ENCODE data around the gene IREB2. TPM values are rescaled to one million over a fixed set of nuclear protein-coding genes. Genes with fewer than 3 reads are reported as not detected.

IREB2 gene
- total RNA-seq, 1 experiment from 2014 or later: 89.5 TPM

- no peak for TF ChIP-seq TCF7 (CRISPR knock-in tag; IDR thresholded peaks at IDR 0.05; ENCODE audit: low read depth)
These were observed 10.1 kb upstream of the IREB2 start (continued) for GRCh38 chr15:78427953-78428352.

DNA sequence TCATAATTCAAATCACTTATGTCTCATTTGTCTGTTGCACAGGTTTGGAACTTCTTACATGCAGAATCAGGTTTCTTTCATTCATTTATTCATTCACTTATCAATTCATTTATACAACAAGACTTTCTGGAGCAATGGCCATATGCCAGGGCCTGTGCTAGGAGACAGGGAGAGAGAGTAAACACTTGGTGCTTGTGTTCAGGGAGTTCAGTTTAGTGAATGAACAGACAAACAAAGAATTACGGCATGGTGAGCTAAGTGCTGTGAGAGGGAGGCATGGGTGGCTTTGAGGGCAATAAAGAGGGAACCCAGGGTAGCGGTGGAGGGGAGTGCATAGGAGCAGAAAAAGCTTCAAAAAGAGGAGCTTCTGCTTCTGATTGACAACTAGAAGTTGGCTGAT is 8.5 kb upstream of the IREB2 start:
- H3K4me1 Mint-ChIP-seq: no peaks in the 10 kb centered on the region
- ATAC-seq: no peak

More for the DNA sequence above, 8.5 kb upstream of the IREB2 start:
- Mint-ChIP-seq H3K36me3 (no peaks in the 10 kb centered on the region), H3K4me3 (no peak overlapping the region), H3K9me3 (peaks cover 11% of the 10 kb centered on the region), H3K27me3 (ENCODE audit: low read depth) (peaks cover 14% of the 10 kb centered on the region), H3K27ac (no peak overlapping the region)
- ChIA-PET CTCF (interaction anchor here (0.9 kb wide), 1 partner anchor 113 kb away, joined by 3 read pairs; no protein-coding TSS in a partner anchor), POLR2A (no interaction called here)
- DNase-seq (ENCODE audit: low spot score): no peak
- TF ChIP-seq, protein P1, sequence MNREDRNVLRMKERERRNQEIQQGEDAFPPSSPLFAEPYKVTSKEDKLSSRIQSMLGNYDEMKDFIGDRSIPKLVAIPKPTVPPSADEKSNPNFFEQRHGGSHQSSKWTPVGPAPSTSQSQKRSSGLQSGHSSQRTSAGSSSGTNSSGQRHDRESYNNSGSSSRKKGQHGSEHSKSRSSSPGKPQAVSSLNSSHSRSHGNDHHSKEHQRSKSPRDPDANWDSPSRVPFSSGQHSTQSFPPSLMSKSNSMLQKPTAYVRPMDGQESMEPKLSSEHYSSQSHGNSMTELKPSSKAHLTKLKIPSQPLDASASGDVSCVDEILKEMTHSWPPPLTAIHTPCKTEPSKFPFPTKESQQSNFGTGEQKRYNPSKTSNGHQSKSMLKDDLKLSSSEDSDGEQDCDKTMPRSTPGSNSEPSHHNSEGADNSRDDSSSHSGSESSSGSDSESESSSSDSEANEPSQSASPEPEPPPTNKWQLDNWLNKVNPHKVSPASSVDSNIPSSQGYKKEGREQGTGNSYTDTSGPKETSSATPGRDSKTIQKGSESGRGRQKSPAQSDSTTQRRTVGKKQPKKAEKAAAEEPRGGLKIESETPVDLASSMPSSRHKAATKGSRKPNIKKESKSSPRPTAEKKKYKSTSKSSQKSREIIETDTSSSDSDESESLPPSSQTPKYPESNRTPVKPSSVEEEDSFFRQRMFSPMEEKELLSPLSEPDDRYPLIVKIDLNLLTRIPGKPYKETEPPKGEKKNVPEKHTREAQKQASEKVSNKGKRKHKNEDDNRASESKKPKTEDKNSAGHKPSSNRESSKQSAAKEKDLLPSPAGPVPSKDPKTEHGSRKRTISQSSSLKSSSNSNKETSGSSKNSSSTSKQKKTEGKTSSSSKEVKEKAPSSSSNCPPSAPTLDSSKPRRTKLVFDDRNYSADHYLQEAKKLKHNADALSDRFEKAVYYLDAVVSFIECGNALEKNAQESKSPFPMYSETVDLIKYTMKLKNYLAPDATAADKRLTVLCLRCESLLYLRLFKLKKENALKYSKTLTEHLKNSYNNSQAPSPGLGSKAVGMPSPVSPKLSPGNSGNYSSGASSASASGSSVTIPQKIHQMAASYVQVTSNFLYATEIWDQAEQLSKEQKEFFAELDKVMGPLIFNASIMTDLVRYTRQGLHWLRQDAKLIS (CRISPR knock-in tag; IDR thresholded peaks at IDR 0.05; ENCODE audit: borderline replicate concordance): no peak
- no peak for TF ChIP-seq RORB (CRISPR knock-in tag; IDR thresholded peaks at IDR 0.05)
- no peak for TF ChIP-seq CDX4 (CRISPR knock-in tag; IDR thresholded peaks at IDR 0.05; ENCODE audit: borderline replicate concordance)
- TF ChIP-seq ZNF396 (CRISPR knock-in tag; IDR thresholded peaks at IDR 0.05; ENCODE audit: borderline replicate concordance): no peak
- TF ChIP-seq, protein P2, sequence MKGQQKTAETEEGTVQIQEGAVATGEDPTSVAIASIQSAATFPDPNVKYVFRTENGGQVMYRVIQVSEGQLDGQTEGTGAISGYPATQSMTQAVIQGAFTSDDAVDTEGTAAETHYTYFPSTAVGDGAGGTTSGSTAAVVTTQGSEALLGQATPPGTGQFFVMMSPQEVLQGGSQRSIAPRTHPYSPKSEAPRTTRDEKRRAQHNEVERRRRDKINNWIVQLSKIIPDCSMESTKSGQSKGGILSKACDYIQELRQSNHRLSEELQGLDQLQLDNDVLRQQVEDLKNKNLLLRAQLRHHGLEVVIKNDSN (CRISPR knock-in tag; IDR thresholded peaks at IDR 0.05): no peak
- no peak for TF ChIP-seq SOX15 (CRISPR knock-in tag; IDR thresholded peaks at IDR 0.05)
- no peak for TF ChIP-seq SMAD3 (CRISPR knock-in tag; IDR thresholded peaks at IDR 0.05; ENCODE audit: borderline replicate concordance)
- TF ChIP-seq, protein P3, sequence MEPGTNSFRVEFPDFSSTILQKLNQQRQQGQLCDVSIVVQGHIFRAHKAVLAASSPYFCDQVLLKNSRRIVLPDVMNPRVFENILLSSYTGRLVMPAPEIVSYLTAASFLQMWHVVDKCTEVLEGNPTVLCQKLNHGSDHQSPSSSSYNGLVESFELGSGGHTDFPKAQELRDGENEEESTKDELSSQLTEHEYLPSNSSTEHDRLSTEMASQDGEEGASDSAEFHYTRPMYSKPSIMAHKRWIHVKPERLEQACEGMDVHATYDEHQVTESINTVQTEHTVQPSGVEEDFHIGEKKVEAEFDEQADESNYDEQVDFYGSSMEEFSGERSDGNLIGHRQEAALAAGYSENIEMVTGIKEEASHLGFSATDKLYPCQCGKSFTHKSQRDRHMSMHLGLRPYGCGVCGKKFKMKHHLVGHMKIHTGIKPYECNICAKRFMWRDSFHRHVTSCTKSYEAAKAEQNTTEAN (CRISPR knock-in tag; IDR thresholded peaks at IDR 0.05): no peak
- TF ChIP-seq, protein P4, sequence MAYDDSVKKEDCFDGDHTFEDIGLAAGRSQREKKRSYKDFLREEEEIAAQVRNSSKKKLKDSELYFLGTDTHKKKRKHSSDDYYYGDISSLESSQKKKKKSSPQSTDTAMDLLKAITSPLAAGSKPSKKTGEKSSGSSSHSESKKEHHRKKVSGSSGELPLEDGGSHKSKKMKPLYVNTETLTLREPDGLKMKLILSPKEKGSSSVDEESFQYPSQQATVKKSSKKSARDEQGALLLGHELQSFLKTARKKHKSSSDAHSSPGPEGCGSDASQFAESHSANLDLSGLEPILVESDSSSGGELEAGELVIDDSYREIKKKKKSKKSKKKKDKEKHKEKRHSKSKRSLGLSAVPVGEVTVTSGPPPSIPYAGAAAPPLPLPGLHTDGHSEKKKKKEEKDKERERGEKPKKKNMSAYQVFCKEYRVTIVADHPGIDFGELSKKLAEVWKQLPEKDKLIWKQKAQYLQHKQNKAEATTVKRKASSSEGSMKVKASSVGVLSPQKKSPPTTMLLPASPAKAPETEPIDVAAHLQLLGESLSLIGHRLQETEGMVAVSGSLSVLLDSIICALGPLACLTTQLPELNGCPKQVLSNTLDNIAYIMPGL (CRISPR knock-in tag; IDR thresholded peaks at IDR 0.05): no peak
- TF ChIP-seq, protein P5, sequence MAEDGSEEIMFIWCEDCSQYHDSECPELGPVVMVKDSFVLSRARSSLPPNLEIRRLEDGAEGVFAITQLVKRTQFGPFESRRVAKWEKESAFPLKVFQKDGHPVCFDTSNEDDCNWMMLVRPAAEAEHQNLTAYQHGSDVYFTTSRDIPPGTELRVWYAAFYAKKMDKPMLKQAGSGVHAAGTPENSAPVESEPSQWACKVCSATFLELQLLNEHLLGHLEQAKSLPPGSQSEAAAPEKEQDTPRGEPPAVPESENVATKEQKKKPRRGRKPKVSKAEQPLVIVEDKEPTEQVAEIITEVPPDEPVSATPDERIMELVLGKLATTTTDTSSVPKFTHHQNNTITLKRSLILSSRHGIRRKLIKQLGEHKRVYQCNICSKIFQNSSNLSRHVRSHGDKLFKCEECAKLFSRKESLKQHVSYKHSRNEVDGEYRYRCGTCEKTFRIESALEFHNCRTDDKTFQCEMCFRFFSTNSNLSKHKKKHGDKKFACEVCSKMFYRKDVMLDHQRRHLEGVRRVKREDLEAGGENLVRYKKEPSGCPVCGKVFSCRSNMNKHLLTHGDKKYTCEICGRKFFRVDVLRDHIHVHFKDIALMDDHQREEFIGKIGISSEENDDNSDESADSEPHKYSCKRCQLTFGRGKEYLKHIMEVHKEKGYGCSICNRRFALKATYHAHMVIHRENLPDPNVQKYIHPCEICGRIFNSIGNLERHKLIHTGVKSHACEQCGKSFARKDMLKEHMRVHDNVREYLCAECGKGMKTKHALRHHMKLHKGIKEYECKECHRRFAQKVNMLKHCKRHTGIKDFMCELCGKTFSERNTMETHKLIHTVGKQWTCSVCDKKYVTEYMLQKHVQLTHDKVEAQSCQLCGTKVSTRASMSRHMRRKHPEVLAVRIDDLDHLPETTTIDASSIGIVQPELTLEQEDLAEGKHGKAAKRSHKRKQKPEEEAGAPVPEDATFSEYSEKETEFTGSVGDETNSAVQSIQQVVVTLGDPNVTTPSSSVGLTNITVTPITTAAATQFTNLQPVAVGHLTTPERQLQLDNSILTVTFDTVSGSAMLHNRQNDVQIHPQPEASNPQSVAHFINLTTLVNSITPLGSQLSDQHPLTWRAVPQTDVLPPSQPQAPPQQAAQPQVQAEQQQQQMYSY (CRISPR knock-in tag; IDR thresholded peaks at IDR 0.05): no peak
- no peak for TF ChIP-seq NFE2L1 (CRISPR knock-in tag; IDR thresholded peaks at IDR 0.05)
- TF ChIP-seq RELA (CRISPR knock-in tag; IDR thresholded peaks at IDR 0.05; ENCODE audit: borderline replicate concordance): no peak

All from WTC11 (cell line).